Stimulated activated CD4-positive, alpha-beta T cell treated with anti-CD3 and anti-CD28 coated beads, Interleukin-12 subunit alpha, Interleukin-12 subunit beta, amount 100 ng/mL, for 4 hours (primary cell): ENCODE measurements around the gene TMEM219.
A peak's percentile ranks its signal among the peaks of the same experiment; 100 is the strongest.
"Not testable (repeated sequence)": the region's sequence is repeated elsewhere in the genome, so short reads cannot be mapped to it uniquely, and the experiment has no call there.

Experiments used
- DNase-seq: peaks from one replicate; pipeline ENCODE4 v3.0.0-alpha.2; 2020

TMEM219 gene

GRCh38 chr16:29996766-29997250 is 34.9 kb downstream of the TMEM219 start:
- DNase-seq, result no peak

DNA sequence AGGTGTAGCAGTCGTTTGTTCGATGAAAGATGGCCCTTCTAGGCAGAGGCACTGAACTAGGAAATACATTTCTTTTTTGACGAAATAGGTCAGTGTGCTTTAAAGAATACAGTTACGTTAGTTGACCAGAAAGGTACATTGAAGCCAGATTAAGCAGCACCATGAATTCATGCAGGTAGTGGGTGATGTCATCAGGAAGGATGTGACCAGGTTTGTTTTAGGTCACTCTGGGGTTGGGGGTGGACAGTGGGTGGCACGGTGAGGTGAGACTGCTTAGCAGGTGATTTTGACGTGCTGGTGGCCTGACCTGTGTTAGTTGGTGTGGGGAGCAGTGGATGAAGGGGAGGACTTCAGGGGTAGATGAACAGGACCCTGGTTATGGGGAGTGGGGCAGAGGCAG is 37.7 kb downstream of the TMEM219 start:
- DNase-seq, result no peak

- DNase-seq, result no peak
Measured at GRCh38 chr16:30000735-30001631, 39.1 kb downstream of the TMEM219 start.

DNA sequence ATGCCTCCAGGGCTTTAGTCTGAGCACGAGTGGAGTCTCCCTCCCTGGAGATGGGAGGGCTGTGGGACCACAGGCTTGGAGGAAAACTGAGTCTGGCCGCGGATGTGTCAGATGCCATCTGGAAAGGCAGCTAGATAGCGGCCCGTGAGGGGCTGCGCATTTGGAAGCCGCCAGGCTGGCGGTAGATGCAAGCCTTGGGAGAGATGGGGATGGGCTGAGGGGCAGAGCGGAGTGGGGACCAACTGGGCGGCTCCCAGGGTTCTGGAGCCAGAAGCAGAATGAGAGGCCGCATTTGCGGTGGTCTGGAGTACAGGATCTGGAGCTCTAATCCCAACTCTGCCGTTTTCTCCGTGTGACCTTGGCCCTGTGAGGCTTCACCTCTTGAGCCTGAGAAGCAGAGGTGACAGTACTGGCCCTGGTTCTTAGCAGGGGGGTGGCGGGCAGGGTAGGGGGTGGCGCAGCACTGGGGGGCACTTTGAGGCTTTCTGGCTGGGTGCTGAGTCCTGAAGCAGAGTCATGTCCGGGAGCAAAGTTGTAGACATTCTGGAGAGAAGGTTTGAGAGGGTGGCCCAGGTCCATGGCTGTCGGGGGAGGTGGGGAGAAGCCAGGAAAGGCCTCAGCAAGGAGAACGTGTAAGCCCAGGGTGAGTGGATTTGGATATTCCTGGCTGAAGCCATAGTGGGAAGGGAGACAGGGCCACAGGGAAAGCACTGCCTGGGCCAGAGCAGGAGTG is 40.9 kb downstream of the TMEM219 start:
- DNase-seq, result no peak

GRCh38 chr16:30003670-30004423 is 42.0 kb downstream of the TMEM219 start:
- no peak for DNase-seq

- no peak for DNase-seq
Measured at GRCh38 chr16:30004424-30004776, 42.5 kb downstream of the TMEM219 start.

DNA sequence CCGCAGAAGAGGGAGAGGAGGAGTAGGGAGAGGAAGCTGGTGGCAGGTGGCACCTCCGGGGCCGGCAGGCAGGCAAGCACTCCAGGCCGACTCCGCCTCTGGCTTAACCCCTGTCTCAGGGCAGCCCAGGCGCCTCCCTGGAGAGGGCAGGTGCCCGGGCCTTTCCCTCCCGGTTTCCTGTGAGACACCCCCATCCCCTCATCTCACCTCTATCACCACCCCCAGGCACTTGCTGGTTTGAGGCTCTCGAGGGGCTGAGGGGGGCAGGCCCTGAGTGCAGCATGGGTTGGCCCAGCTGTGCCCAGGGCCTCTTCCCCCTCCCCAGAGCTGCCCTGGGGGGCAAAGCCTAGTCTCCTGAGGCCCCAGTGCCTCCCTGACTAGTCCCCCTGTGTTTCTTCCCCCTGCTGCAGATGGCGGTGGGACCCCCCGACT is 42.9 kb downstream of the TMEM219 start:
- no peak for DNase-seq

GRCh38 chr16:30005341-30006094 is 43.6 kb downstream of the TMEM219 start:
- peak; percentile 31 for DNase-seq

DNA sequence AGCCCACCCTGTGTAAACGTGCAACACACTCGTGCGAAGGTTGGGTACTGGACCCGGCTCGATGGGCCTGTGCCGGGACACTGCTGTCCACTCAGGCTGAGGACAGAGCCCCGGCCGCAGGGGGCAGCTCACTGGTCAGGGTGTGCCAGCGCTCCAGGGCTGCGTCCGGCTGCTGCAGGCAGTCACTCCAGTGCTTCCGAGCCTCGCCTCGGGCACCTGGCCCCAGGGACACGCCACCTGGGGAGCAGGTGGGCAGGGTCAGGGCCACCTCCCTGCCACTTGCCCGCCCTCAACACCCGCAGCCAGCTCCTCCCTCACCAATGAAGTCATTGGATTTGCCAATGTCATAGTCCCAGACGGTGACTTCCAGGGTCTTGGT is 44.2 kb downstream of the TMEM219 start:
- DNase-seq, result no peak

GRCh38 chr16:30006659-30007377 is 44.9 kb downstream of the TMEM219 start:
- no peak for DNase-seq

- DNase-seq, result no peak
Measured at GRCh38 chr16:30007378-30007895, 45.6 kb downstream of the TMEM219 start.

DNA sequence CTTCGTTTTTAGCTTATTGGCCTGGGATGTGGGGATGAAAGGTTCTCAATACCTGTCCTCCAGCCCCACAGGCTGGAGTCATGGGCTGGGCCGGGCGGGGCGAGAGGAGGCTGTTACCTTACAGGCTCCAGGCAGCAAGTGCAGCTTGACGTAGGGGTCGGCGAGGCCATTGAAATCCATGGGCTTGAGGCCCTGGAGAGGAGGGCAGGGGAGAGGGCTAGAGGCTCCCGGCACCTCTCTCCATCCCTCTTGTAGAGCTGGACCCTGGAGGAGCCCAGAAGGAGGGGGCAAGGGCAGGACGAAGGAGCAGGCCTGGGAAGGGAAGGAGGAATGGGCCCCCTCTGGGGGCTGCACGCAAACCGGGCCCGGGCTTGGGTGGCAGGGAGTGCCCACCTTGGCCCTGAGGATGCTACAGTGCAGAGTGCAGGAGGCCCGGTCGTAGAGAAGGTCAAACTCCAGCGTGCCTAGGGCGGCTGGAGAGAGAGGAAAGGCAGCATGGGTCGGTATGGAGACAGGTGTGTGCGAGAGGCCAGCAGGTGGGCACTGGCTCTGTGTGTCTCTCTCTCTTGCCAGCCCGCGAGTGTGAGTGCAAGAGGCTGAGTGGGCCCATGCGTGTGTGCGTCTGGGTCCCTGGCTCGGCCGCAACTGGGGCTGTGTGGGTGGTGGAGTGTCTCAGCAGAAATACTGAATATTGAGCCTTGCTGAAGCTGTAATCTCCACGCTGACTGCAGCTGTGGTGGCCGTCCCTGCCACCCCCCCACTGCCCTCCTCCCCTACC is 47.4 kb downstream of the TMEM219 start:
- DNase-seq, result no peak

DNA sequence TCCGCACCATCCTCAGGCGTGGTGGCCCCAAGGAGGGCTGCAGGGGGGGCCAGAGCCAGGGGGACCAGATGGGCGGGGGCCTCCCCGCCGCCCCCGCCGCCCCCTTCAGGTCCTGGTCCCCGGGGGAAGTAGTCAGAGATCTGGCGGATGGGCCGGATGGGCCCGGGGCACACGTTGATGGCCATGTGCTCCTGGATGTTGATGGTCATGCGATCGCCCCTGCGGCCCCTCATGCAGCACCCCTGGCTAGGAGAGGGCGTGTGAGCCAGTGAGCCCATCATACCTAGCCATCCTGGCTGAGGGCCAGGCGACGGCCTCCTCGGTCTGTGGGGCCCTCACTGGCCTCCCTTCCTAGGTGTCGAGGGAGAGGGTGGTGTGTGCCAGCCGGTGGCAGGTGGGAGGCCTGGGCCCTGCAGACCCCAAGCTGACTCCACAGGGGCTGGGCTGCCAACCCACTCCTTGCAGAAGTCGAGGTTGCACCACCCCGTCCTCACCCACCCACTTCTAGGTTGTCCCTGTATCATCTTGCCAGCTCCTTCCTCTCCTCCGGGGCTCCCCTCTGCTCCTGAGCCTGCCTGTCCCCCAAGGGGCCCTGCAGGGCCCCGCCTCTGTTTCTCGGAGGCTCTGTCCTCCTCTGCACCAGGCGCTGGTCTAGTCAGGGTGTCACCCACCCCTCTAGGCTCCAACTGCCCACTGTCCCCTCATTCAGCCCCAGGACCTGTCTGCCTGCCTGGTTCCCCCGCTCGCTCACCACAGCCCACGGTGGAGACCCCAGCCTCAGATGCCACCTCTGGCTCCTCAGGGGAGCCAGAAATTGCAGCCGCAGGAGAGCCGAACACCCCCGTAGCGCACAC is 48.3 kb downstream of the TMEM219 start:
- DNase-seq, result no peak

GRCh38 chr16:30010844-30011713 is 49.2 kb downstream of the TMEM219 start, which contains the start of gene DOC2A:
Gene DOC2A (minus strand): TSS chr16:30011027. CDS start chr16:30010222, 805 bp downstream.
- DNase-seq, result peak; percentile 40

- DNase-seq, result no peak
Measured at GRCh38 chr16:30011714-30012504, 50.0 kb downstream of the TMEM219 start.

- not testable (repeated sequence) for DNase-seq
Measured at GRCh38 chr16:30012598-30012997, 50.7 kb downstream of the TMEM219 start.

DNA sequence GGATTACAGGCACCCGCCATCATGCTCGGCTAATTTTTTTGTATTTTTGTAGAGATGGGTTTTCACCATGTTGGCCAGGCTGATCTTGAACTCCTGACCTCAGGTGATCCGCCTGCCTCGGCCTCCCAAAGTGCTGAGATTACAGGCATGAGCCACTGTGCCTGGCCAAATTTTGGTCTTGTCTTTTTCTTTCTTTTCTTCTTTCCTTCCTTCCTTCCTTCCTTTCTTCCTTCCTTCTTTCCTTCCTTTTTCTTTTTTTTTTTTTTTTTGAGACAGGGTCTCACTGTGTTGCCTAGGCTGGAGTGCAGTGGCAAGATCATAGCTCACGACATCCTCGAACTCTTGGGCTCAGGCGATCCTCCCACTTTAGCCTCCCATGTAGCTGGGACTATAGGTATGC is 53.6 kb downstream of the TMEM219 start:
- not testable (repeated sequence) for DNase-seq
